WTC11 (cell line): ENCODE measurements around the gene PPFIBP1.

Experiments
- CBFB ChIP-seq: sonication (generic); formaldehyde crosslinking; IDR thresholded peaks from 2 replicates; pipeline ENCODE4 v1.8.1; 2022; ENCODE audit warnings: mild to moderate bottlenecking, low read depth, missing genetic modification reagents
- JUN ChIP-seq: sonication (generic); formaldehyde crosslinking; IDR thresholded peaks from 2 replicates; pipeline ENCODE4 v1.8.0; 2023; ENCODE audit warnings: mild to moderate bottlenecking, missing genetic modification reagents
- TP53 ChIP-seq: sonication (generic); formaldehyde crosslinking; IDR thresholded peaks from 2 replicates; pipeline ENCODE4 v1.8.1; 2023; ENCODE audit warnings: mild to moderate bottlenecking, missing genetic modification reagents
- ZNF232 ChIP-seq: sonication (generic); formaldehyde crosslinking; IDR thresholded peaks from 2 replicates; pipeline ENCODE4 v1.8.0; 2022; ENCODE audit warnings: mild to moderate bottlenecking, missing genetic modification reagents
- TF ChIP-seq, protein P1 (sequence below): fragments of 200-600 bp; IDR thresholded peaks from 2 replicates; pipeline ENCODE4 v1.8.0; 2022; ENCODE audit warnings: antibody characterized with exemption
- TF ChIP-seq, protein P2 (sequence below): sonication (generic); formaldehyde crosslinking; IDR thresholded peaks from 2 replicates; pipeline ENCODE4 v1.8.1; 2023; ENCODE audit warnings: mild to moderate bottlenecking, missing genetic modification reagents
- TF ChIP-seq, protein P3 (sequence below): sonication (generic); formaldehyde crosslinking; IDR thresholded peaks from 2 replicates; pipeline ENCODE4 v1.8.1; 2022; ENCODE audit warnings: low read depth, mild to moderate bottlenecking, moderate library complexity, missing genetic modification reagents, borderline replicate concordance
- TF ChIP-seq, protein P4 (sequence below): sonication (generic); formaldehyde crosslinking; IDR thresholded peaks from 2 replicates; pipeline ENCODE4 v1.8.0; 2022; ENCODE audit warnings: mild to moderate bottlenecking, missing genetic modification reagents
- TF ChIP-seq, protein P5 (sequence below): sonication (generic); formaldehyde crosslinking; IDR thresholded peaks from 2 replicates; pipeline ENCODE4 v1.8.0; 2022; ENCODE audit warnings: missing genetic modification reagents
- TF ChIP-seq, protein P6 (sequence below): sonication (generic); formaldehyde crosslinking; IDR thresholded peaks from 2 replicates; pipeline ENCODE4 v1.8.1; 2023; ENCODE audit warnings: mild to moderate bottlenecking, moderate library complexity, missing genetic modification reagents

DNA sequence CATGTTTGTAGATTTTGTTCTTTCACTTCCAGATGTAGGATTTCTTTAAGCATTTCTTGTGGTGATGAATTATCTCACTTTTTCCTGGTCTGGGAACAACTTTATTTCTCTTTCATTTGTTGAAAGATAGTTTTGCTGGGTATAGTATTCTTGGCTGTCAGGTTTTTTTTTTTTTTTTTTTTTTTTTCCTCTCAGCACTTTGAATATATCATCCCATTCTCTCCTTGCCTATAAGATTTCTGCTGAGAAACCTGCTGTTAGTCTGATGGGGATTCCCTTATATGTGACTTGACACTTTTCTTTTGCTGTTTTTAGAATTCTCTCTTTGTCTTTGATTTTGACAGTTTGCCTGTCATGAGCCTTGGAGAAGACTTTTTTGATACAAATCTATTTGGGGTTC is 47.0 kb upstream of the PPFIBP1 start:
- TF ChIP-seq, protein P1, sequence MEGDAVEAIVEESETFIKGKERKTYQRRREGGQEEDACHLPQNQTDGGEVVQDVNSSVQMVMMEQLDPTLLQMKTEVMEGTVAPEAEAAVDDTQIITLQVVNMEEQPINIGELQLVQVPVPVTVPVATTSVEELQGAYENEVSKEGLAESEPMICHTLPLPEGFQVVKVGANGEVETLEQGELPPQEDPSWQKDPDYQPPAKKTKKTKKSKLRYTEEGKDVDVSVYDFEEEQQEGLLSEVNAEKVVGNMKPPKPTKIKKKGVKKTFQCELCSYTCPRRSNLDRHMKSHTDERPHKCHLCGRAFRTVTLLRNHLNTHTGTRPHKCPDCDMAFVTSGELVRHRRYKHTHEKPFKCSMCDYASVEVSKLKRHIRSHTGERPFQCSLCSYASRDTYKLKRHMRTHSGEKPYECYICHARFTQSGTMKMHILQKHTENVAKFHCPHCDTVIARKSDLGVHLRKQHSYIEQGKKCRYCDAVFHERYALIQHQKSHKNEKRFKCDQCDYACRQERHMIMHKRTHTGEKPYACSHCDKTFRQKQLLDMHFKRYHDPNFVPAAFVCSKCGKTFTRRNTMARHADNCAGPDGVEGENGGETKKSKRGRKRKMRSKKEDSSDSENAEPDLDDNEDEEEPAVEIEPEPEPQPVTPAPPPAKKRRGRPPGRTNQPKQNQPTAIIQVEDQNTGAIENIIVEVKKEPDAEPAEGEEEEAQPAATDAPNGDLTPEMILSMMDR, result no peak
- no peak for TF ChIP-seq JUN
- TF ChIP-seq, protein P2, sequence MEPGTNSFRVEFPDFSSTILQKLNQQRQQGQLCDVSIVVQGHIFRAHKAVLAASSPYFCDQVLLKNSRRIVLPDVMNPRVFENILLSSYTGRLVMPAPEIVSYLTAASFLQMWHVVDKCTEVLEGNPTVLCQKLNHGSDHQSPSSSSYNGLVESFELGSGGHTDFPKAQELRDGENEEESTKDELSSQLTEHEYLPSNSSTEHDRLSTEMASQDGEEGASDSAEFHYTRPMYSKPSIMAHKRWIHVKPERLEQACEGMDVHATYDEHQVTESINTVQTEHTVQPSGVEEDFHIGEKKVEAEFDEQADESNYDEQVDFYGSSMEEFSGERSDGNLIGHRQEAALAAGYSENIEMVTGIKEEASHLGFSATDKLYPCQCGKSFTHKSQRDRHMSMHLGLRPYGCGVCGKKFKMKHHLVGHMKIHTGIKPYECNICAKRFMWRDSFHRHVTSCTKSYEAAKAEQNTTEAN (CRISPR knock-in tag), result no peak
- TF ChIP-seq, protein P3, sequence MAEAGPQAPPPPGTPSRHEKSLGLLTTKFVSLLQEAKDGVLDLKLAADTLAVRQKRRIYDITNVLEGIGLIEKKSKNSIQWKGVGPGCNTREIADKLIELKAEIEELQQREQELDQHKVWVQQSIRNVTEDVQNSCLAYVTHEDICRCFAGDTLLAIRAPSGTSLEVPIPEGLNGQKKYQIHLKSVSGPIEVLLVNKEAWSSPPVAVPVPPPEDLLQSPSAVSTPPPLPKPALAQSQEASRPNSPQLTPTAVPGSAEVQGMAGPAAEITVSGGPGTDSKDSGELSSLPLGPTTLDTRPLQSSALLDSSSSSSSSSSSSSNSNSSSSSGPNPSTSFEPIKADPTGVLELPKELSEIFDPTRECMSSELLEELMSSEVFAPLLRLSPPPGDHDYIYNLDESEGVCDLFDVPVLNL (CRISPR knock-in tag), result no peak
- TF ChIP-seq, protein P4, sequence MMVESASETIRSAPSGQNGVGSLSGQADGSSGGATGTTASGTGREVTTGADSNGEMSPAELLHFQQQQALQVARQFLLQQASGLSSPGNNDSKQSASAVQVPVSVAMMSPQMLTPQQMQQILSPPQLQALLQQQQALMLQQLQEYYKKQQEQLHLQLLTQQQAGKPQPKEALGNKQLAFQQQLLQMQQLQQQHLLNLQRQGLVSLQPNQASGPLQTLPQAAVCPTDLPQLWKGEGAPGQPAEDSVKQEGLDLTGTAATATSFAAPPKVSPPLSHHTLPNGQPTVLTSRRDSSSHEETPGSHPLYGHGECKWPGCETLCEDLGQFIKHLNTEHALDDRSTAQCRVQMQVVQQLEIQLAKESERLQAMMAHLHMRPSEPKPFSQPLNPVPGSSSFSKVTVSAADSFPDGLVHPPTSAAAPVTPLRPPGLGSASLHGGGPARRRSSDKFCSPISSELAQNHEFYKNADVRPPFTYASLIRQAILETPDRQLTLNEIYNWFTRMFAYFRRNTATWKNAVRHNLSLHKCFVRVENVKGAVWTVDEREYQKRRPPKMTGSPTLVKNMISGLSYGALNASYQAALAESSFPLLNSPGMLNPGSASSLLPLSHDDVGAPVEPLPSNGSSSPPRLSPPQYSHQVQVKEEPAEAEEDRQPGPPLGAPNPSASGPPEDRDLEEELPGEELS (CRISPR knock-in tag), result no peak
- no peak for TF ChIP-seq CBFB (CRISPR knock-in tag)
- TF ChIP-seq TP53 (CRISPR knock-in tag), result no peak
- TF ChIP-seq ZNF232 (CRISPR knock-in tag), result no peak
- TF ChIP-seq, protein P5, sequence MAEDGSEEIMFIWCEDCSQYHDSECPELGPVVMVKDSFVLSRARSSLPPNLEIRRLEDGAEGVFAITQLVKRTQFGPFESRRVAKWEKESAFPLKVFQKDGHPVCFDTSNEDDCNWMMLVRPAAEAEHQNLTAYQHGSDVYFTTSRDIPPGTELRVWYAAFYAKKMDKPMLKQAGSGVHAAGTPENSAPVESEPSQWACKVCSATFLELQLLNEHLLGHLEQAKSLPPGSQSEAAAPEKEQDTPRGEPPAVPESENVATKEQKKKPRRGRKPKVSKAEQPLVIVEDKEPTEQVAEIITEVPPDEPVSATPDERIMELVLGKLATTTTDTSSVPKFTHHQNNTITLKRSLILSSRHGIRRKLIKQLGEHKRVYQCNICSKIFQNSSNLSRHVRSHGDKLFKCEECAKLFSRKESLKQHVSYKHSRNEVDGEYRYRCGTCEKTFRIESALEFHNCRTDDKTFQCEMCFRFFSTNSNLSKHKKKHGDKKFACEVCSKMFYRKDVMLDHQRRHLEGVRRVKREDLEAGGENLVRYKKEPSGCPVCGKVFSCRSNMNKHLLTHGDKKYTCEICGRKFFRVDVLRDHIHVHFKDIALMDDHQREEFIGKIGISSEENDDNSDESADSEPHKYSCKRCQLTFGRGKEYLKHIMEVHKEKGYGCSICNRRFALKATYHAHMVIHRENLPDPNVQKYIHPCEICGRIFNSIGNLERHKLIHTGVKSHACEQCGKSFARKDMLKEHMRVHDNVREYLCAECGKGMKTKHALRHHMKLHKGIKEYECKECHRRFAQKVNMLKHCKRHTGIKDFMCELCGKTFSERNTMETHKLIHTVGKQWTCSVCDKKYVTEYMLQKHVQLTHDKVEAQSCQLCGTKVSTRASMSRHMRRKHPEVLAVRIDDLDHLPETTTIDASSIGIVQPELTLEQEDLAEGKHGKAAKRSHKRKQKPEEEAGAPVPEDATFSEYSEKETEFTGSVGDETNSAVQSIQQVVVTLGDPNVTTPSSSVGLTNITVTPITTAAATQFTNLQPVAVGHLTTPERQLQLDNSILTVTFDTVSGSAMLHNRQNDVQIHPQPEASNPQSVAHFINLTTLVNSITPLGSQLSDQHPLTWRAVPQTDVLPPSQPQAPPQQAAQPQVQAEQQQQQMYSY (CRISPR knock-in tag), result no peak
- TF ChIP-seq, protein P6, sequence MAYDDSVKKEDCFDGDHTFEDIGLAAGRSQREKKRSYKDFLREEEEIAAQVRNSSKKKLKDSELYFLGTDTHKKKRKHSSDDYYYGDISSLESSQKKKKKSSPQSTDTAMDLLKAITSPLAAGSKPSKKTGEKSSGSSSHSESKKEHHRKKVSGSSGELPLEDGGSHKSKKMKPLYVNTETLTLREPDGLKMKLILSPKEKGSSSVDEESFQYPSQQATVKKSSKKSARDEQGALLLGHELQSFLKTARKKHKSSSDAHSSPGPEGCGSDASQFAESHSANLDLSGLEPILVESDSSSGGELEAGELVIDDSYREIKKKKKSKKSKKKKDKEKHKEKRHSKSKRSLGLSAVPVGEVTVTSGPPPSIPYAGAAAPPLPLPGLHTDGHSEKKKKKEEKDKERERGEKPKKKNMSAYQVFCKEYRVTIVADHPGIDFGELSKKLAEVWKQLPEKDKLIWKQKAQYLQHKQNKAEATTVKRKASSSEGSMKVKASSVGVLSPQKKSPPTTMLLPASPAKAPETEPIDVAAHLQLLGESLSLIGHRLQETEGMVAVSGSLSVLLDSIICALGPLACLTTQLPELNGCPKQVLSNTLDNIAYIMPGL (CRISPR knock-in tag), result no peak
